Cortex of kidney (tissue), 1 donor: ENCODE data around the gene CEACAM1.
"Not testable (repeated sequence)": the region's sequence is repeated elsewhere in the genome, so short reads cannot be mapped to it uniquely, and the experiment has no call there.

Source experiments
- DNase-seq: peaks from one replicate; lab custom pipeline; 2025; lab: John Stamatoyannopoulos, UW

Gene CEACAM1

GRCh38 chr19:42512130-42512636 is 16.1 kb downstream of the CEACAM1 start:
- DNase-seq = no peak

GRCh38 chr19:42511340-42511739 is 16.9 kb downstream of the CEACAM1 start:
- DNase-seq = no peak

- no peak for DNase-seq
Measured at GRCh38 chr19:42508892-42509444, 19.3 kb downstream of the CEACAM1 start.

GRCh38 chr19:42505066-42505465 is 23.2 kb downstream of the CEACAM1 start:
- DNase-seq = no peak

GRCh38 chr19:42501733-42502132 is 26.5 kb downstream of the CEACAM1 start:
- DNase-seq = no peak

GRCh38 chr19:42501243-42501642 is 27.0 kb downstream of the CEACAM1 start:
- DNase-seq = not testable (repeated sequence)

- no peak for DNase-seq
Measured at GRCh38 chr19:42498169-42498757, 30.0 kb downstream of the CEACAM1 start.

- no peak for DNase-seq
Measured at GRCh38 chr19:42497492-42498168, 30.7 kb downstream of the CEACAM1 start.

- no peak for DNase-seq
Measured at GRCh38 chr19:42496460-42497133, 31.7 kb downstream of the CEACAM1 start.

- DNase-seq = no peak
Measured at GRCh38 chr19:42495663-42496062, 32.6 kb downstream of the CEACAM1 start.

- no peak for DNase-seq
Measured at GRCh38 chr19:42494321-42494720, 34.0 kb downstream of the CEACAM1 start.

- DNase-seq = no peak
Measured at GRCh38 chr19:42488783-42489521, 39.3 kb downstream of the CEACAM1 start.

- DNase-seq = no peak
Measured at GRCh38 chr19:42487798-42488178, 40.5 kb downstream of the CEACAM1 start.

- DNase-seq = no peak
Measured at GRCh38 chr19:42487032-42487797, 41.1 kb downstream of the CEACAM1 start.

GRCh38 chr19:42485036-42485435 is 43.2 kb downstream of the CEACAM1 start:
- DNase-seq = not testable (repeated sequence)

- no peak for DNase-seq
Measured at GRCh38 chr19:42480335-42481095, 47.8 kb downstream of the CEACAM1 start.

GRCh38 chr19:42479736-42480135 is 48.5 kb downstream of the CEACAM1 start:
- no peak for DNase-seq

- DNase-seq = no peak
Measured at GRCh38 chr19:42478765-42479311, 49.4 kb downstream of the CEACAM1 start.

- DNase-seq = no peak
Measured at GRCh38 chr19:42477933-42478332, 50.3 kb downstream of the CEACAM1 start.

- DNase-seq = no peak
Measured at GRCh38 chr19:42477117-42477516, 51.2 kb downstream of the CEACAM1 start.
